Measurements from ENCODE around the gene CPEB2.

Gene CPEB2

GRCh38 chr4:15001869-15002658 lies at the start of gene CPEB2:
Gene CPEB2, plus strand, starts transcription at chr4:15002481. Its CDS starts 193 bp downstream, at chr4:15002674.
- peak; percentile 78 to 84 for DNase-seq (ENCODE audit: low read depth in 1 of 2, low spot score in 1 of 2)

GRCh38 chr4:14958436-14958835 lies 43.8 kb upstream of the CPEB2 start:
- DNase-seq (ENCODE audit: low read depth in 1 of 2, low spot score in 1 of 2) = no peak

GRCh38 chr4:14961292-14961691 lies 41.0 kb upstream of the CPEB2 start:
- no peak for DNase-seq (ENCODE audit: low read depth in 1 of 2, low spot score in 1 of 2)

- DNase-seq (ENCODE audit: low read depth in 1 of 2, low spot score in 1 of 2) = no peak
Measured at GRCh38 chr4:14965071-14965470, 37.2 kb upstream of the CPEB2 start.

- DNase-seq (ENCODE audit: low read depth in 1 of 2, low spot score in 1 of 2) = no peak
Measured at GRCh38 chr4:14967982-14968381, 34.3 kb upstream of the CPEB2 start.

GRCh38 chr4:14977830-14978229 lies 24.5 kb upstream of the CPEB2 start:
- no peak for DNase-seq (ENCODE audit: low read depth in 1 of 2, low spot score in 1 of 2)

- no peak for DNase-seq (ENCODE audit: low read depth in 1 of 2, low spot score in 1 of 2)
Measured at GRCh38 chr4:14984448-14984847, 17.8 kb upstream of the CPEB2 start.

GRCh38 chr4:14985161-14985560 lies 17.1 kb upstream of the CPEB2 start:
- DNase-seq (ENCODE audit: low read depth in 1 of 2, low spot score in 1 of 2) = no peak

- no peak for DNase-seq (ENCODE audit: low read depth in 1 of 2, low spot score in 1 of 2)
Measured at GRCh38 chr4:14985843-14986242, 16.4 kb upstream of the CPEB2 start.

GRCh38 chr4:14987054-14987453 lies 15.2 kb upstream of the CPEB2 start:
- DNase-seq (ENCODE audit: low read depth in 1 of 2, low spot score in 1 of 2) = no peak

- no peak for DNase-seq (ENCODE audit: low read depth in 1 of 2, low spot score in 1 of 2)
Measured at GRCh38 chr4:14990484-14990883, 11.8 kb upstream of the CPEB2 start.

- DNase-seq (ENCODE audit: low read depth in 1 of 2, low spot score in 1 of 2) = no peak
Measured at GRCh38 chr4:14994242-14994641, 8.0 kb upstream of the CPEB2 start.

- peak; percentile 14 to 25 for DNase-seq (ENCODE audit: low read depth in 1 of 2, low spot score in 1 of 2)
Measured at GRCh38 chr4:15001248-15001868, 923 bp upstream of the CPEB2 start.

GRCh38 chr4:15002659-15003400 lies 549 bp downstream of the CPEB2 start:
- DNase-seq (ENCODE audit: low read depth in 1 of 2, low spot score in 1 of 2) = peak; percentile 63 to 66

- DNase-seq (ENCODE audit: low read depth in 1 of 2, low spot score in 1 of 2) = peak; percentile 27 to 44
Measured at GRCh38 chr4:15003401-15003890, 1.2 kb downstream of the CPEB2 start.

- DNase-seq (ENCODE audit: low read depth in 1 of 2, low spot score in 1 of 2) = peak; percentile 23 to 43
Measured at GRCh38 chr4:15003891-15004738, 1.8 kb downstream of the CPEB2 start.

GRCh38 chr4:15004739-15005301 lies 2.5 kb downstream of the CPEB2 start:
- DNase-seq (ENCODE audit: low read depth in 1 of 2, low spot score in 1 of 2) = peak; percentile 6 to 19

GRCh38 chr4:15005474-15006115 lies 3.3 kb downstream of the CPEB2 start:
- DNase-seq (ENCODE audit: low read depth in 1 of 2, low spot score in 1 of 2) = no peak

GRCh38 chr4:15006416-15007024 lies 4.2 kb downstream of the CPEB2 start:
- no peak for DNase-seq (ENCODE audit: low read depth in 1 of 2, low spot score in 1 of 2)

GRCh38 chr4:15007201-15007600 lies 4.9 kb downstream of the CPEB2 start:
- no peak for DNase-seq (ENCODE audit: low read depth in 1 of 2, low spot score in 1 of 2)

All from activated T-helper 1 cell treated with anti-CD3 and anti-CD28 coated beads, Interleukin-2, amount 50 U/mL, for 16 hours (primary cell).